KOPT-K1 (cell line): ENCODE measurements around the gene ATL1.

ENCODE experiments used
- H3K27ac ChIP-seq: fragments of 200-600 bp; sonication (generic); 2 replicates; pipeline ENCODE4 v1.5.1; 2016; ENCODE audit warnings: antibody characterized with exemption, mild to moderate bottlenecking, low read depth, low read length; ENCODE audit not compliant: poor library complexity, severe bottlenecking
- H3K36me3 ChIP-seq: fragments of 200-600 bp; sonication (generic); 2 replicates; pipeline ENCODE4 v1.5.1; 2017; ENCODE audit warnings: antibody characterized with exemption, mild to moderate bottlenecking, low read length, moderate library complexity; ENCODE audit not compliant: insufficient read depth
- H3K9me3 ChIP-seq: fragments of 200-600 bp; sonication (generic); 2 replicates; pipeline ENCODE4 v1.5.1; 2017; ENCODE audit warnings: antibody characterized with exemption, low read length, mild to moderate bottlenecking; ENCODE audit not compliant: insufficient read depth, poor library complexity, severe bottlenecking

The ATL1 gene

GRCh38 chr14:50670196-50670865, 110.4 kb downstream of the ATL1 start:
- H3K27ac ChIP-seq = no peak overlapping the region
- H3K9me3 ChIP-seq = no peaks in the 10 kb centered on the region
- H3K36me3 ChIP-seq = no peaks in the 10 kb centered on the region

- no peak overlapping the region for H3K27ac ChIP-seq
- H3K9me3 ChIP-seq = no peaks in the 10 kb centered on the region
- no peaks in the 10 kb centered on the region for H3K36me3 ChIP-seq
Observed at GRCh38 chr14:50670866-50671256, 110.9 kb downstream of the ATL1 start.

- H3K9me3 ChIP-seq = no peaks in the 10 kb centered on the region
- H3K27ac ChIP-seq = no peak overlapping the region
- no peaks in the 10 kb centered on the region for H3K36me3 ChIP-seq
Observed at GRCh38 chr14:50675597-50675996, 115.7 kb downstream of the ATL1 start.

- H3K27ac ChIP-seq = no peak overlapping the region
- H3K9me3 ChIP-seq = no peaks in the 10 kb centered on the region
Observed at GRCh38 chr14:50676814-50677516, 117.0 kb downstream of the ATL1 start.

GRCh38 chr14:50677527-50678063, 117.7 kb downstream of the ATL1 start:
- no peaks in the 10 kb centered on the region for H3K36me3 ChIP-seq
- no peaks in the 10 kb centered on the region for H3K9me3 ChIP-seq
- H3K27ac ChIP-seq = no peak overlapping the region

More at GRCh38 chr14:50676814-50677516, 117.0 kb downstream of the ATL1 start:
- H3K36me3 ChIP-seq = no peaks in the 10 kb centered on the region

- Histone ChIP-seq H3K36me3 (no peaks in the 10 kb centered on the region), H3K27ac (no peak overlapping the region), H3K9me3 (no peaks in the 10 kb centered on the region)
Observed at GRCh38 chr14:50678163-50678562, 118.2 kb downstream of the ATL1 start.

GRCh38 chr14:50679674-50680073, 119.7 kb downstream of the ATL1 start:
- Histone ChIP-seq H3K27ac (no peak overlapping the region), H3K36me3 (no peaks in the 10 kb centered on the region), H3K9me3 (no peaks in the 10 kb centered on the region)
